GM19043 (cell line): ENCODE data around the gene KRTAP1-1.
"Not testable (repeated sequence)": the region's sequence is repeated elsewhere in the genome, so short reads cannot be mapped to it uniquely, and the experiment has no call there.

Experiments used
- ATAC-seq: cut with Tn5 transposase; IDR thresholded peaks from one replicate; pipeline ENCODE4 v1.9.1; 2021; ENCODE audit warnings: low read depth; ENCODE audit not compliant: unreplicated experiment

KRTAP1-1 gene

GRCh38 chr17:41013606-41014005 lies 27.6 kb downstream of the KRTAP1-1 start:
- ATAC-seq, result no peak

GRCh38 chr17:41013181-41013580 lies 28.1 kb downstream of the KRTAP1-1 start:
- no peak for ATAC-seq

- no peak for ATAC-seq
Measured at GRCh38 chr17:41012326-41013120, 28.7 kb downstream of the KRTAP1-1 start.

- ATAC-seq, result no peak
Measured at GRCh38 chr17:41010441-41010840, 30.8 kb downstream of the KRTAP1-1 start.

DNA sequence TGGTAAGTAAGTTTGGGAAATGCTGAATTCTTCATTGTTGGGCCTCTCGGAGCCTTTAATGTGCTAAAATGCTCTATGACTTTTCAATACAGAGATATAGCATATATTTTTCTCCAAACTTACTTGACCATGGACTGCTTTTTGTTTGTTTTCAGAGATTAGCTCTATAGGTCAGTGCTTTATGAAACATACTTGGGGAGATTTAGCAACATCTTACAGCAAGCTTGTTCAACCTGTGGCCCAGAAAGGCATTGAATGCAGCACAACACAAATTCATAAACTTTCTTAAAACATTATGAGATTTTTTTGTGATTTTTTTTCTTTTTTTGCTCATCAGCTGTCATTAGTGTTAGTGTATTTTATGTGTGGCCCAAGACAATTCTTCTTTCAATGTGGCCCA lies 31.3 kb downstream of the KRTAP1-1 start:
- no peak for ATAC-seq

DNA sequence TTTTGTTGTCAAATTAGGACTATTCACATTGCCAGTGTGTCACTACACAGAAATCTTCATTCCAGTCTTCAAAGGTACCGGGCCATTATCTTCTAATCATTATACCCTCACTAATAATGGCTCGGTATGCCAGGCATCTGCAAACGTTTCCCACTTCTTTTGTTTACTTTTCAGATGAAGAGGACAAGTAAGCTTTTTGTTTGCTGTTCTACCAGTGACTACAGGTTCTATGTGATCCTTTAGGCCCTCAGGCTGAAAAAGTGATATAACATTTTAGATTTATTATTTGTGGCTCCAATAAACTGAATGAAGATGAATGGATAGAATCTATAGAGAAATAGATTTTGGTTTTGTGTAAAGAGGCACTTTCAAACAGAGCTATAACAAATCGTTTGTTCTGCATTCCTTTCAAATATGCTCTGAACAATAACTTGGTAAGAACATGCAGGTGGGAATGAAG lies 31.9 kb downstream of the KRTAP1-1 start:
- ATAC-seq, result no peak

- no peak for ATAC-seq
Measured at GRCh38 chr17:41008811-41009210, 32.4 kb downstream of the KRTAP1-1 start, which contains the start of gene KRTAP3-1. Gene KRTAP3-1, minus strand, starts transcription at chr17:41009128. Its CDS starts 54 bp downstream, at chr17:41009074.

- ATAC-seq, result no peak
Measured at GRCh38 chr17:41004397-41004796, 36.9 kb downstream of the KRTAP1-1 start.

DNA sequence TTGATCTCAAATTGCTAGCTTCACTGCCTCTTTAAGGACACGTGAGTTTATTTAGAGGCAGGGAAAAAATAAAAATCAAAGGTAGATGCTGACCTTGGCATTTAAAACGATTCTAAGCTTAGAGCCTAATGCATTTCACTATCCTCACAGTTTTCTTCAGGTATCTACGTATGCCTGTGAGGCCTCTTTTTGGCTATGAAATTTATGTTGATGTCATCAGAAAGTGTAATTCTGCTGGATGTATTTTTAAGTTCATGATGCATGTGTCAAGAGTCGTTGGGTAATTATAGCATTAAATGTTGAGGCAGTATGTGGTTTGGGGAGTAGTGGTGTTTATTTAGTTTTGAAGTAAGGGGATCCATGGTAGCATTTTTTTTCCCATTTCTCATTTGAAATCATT lies 37.3 kb downstream of the KRTAP1-1 start:
- no peak for ATAC-seq

DNA sequence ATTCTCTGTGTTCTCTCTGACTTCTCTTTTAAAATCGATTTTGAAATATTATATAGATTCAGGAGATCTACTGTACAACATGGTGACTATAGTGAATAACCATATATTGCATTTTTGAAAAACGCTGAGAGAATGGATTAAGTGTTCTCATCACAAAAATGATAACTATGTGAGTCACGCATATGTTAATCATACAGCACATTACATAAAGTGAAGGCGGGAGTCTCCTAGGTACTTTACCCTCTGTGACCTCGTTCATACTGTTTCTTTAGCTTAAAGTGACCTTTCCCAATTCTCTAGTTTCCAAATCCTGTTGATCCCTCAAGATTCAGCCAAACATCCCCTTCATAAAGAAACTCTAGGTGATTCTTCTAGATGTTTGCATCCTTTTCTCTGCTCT lies 38.4 kb downstream of the KRTAP1-1 start:
- no peak for ATAC-seq

- ATAC-seq, result no peak
Measured at GRCh38 chr17:41001795-41002194, 39.5 kb downstream of the KRTAP1-1 start.

- ATAC-seq, result not testable (repeated sequence)
Measured at GRCh38 chr17:40999563-40999962, 41.7 kb downstream of the KRTAP1-1 start, which contains the start of gene KRTAP3-2. Gene KRTAP3-2, minus strand, starts transcription at chr17:40999906. Its CDS starts 53 bp downstream, at chr17:40999853.

DNA sequence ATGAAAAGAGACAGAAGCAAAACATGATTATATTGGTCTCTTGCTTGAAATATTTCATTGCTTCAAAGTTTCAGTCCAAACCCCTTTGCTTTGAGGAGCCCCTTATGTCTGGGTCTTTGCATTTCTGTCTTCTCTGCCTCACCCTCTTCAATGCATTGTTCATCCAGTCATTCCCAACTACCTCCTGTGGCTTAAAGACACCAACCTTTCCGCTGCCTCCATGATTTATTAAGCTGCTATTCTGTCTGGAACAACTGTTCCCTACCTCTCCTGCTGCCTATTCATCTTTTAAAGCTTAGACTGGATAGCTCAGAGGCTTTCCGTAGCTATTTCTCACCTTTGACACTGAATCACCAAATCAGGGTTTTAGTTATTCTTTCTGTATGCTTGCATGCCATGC lies 43.9 kb downstream of the KRTAP1-1 start:
- ATAC-seq, result no peak

DNA sequence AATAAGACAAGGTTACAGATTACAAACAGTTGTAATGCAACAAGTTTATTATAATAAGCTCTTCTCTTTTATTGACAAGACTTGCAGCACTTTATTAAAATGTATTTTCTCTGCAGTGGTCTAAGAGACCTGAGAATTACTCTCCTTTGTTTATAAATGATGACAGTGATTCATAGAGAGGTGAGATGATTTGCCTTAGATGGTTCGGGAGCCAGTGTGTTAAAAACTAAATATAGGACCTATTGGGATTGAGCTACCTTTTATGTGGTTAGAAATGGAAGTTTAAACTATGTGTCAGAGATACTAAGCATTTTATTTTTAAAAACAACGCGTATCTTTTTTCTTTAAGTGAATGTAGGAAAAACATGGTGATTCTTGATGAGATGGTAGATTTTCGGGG lies 44.4 kb downstream of the KRTAP1-1 start:
- ATAC-seq, result no peak

DNA sequence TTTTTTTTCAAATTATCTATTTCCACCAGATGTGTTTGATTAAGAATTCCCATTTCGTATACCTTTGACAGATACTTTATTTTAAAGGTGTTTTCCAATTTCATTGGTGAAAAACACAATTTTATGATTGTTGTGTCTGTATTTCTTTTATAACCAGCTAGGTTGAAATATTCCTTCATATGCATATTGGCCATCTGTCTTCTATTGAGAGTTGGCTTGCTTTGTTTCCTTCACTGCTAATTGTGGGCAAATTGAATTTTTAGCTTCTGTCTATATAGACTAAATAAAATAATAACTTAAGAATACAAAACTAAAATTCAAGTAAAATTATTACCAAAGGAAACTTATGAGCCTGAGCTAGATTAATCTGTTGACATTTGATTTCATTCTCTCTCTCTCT lies 46.1 kb downstream of the KRTAP1-1 start:
- ATAC-seq, result no peak

DNA sequence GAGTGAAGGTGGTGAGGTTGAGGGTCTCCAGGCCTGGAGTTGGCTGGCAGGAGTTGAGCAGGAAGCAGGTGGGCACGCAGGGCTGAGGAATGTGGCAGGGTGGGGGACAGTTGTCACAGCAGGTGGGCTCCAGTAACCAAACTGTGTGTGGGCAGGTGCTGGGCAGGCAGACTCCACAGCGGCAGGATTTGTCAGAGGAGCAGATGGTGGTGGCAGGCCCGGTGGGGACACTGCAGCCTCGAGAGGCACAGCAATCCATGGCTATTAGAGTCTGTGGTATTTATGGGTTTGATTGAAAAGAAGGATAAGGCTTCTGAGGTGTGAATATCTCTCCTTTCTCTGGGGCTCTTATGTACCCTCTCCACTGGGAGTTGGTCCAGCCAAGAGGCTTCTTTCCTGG lies 47.4 kb downstream of the KRTAP1-1 start, which contains the start of gene KRTAP3-3:
TSS of gene KRTAP3-3 (minus strand) at position 326 of the 400 bp plus-strand sequence. CDS start at position 259, 67 bp downstream.
- ATAC-seq, result no peak

GRCh38 chr17:40993084-40993483 lies 48.2 kb downstream of the KRTAP1-1 start:
- no peak for ATAC-seq

DNA sequence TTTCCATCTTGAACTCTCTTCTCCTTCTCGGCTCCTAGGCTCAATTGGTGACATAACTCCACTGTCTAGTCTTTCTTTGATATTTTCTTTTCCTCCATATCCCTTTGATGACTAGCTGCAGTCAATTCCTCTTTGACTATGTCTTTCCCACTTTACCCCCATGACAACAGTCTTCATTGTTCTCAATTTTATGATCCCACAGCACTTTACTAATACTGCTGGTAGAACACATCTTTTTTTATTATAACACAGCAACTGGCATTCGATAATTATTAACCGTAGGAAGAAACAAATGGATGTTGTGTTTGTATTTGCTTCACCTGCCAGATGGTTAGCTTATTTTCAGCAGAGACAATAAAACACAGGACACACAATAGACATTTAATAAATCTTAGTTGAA lies 48.6 kb downstream of the KRTAP1-1 start:
- no peak for ATAC-seq
